Measurements from ENCODE around the gene STRN4. TPM values are rescaled to one million over a fixed set of nuclear protein-coding genes. Genes with fewer than 3 reads are reported as not detected.
A peak's percentile ranks its signal among the peaks of the same experiment; 100 is the strongest.

The STRN4 gene
- total RNA-seq, 1 experiment from 2014 or later, result 143 TPM

DNA sequence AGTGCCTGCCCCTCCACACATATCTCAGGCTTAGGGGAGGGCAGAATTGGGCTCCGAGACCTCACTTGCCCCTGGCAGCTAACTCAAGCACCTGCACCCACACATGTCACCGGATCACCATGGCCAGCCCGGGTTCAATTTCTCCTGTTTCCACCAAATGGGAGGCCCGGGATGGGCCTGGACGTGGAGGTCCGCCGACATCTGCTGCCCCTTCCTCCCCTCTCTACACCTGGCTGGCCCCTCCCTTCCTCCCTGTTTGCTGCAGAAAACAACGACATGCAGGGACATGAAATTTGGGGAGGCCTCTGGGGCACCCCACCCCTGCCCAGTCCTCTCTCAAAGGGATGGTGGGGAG, 30.7 kb downstream of the STRN4 start:
- Mint-ChIP-seq H3K36me3 (ENCODE audit: insufficient read depth in 1 of 3, low read depth in 3 of 3) (peaks cover 3 to 18% (median 17%) of the 10 kb centered on the region in 3 experiments; a peak in 6 of 7 replicates), H3K27ac (peak overlapping the region in 1 of 3 experiments; percentile 58; a peak in 2 of 7 replicates), H3K4me1 (peaks cover 23 to 28% of the 10 kb centered on the region in 2 experiments), H3K27me3 (ENCODE audit: low read depth) (no peaks in the 10 kb centered on the region), H3K9me3 (no peaks in the 10 kb centered on the region), H3K4me3 (peak overlapping the region; percentile 91 to 97)
- Histone ChIP-seq H4K91ac (ENCODE audit: insufficient read length, low read depth, low read length) (no peak overlapping the region), H3K4me1 (ENCODE audit: insufficient read depth, low read length) (no peaks in the 10 kb centered on the region; the same call in 1 of the 2 replicates), H3T11ph (ENCODE audit: low read length) (no peak overlapping the region), H3K23ac (ENCODE audit: insufficient read length, low read depth, low read length) (no peak overlapping the region), H2BK15ac (ENCODE audit: low read depth, low read length) (no peak overlapping the region), H3K79me2 (ENCODE audit: insufficient read depth, low read length) (no peaks in the 10 kb centered on the region; the same call in 1 of the 2 replicates), H3K9ac (ENCODE audit: extremely low read depth, insufficient read length, low read length) (peak overlapping the region; percentile 42), H3K4ac (ENCODE audit: low read depth, low read length) (no peak overlapping the region), H2BK5ac (ENCODE audit: insufficient read length, low read length) (no peak overlapping the region), H3K56ac (ENCODE audit: insufficient read length, low read depth, low read length) (no peak overlapping the region), H3K27ac (ENCODE audit: insufficient read length, low read depth, low read length) (no peak overlapping the region), H2BK120ac (ENCODE audit: low read depth, low read length, poor library complexity, severe bottlenecking) (no peak overlapping the region), H4K8ac (replicated peaks; ENCODE audit: insufficient read length, low read depth, low read length) (no peak overlapping the region), H4K20me1 (ENCODE audit: control insufficient read depth, insufficient read depth, insufficient read length) (no peaks in the 10 kb centered on the region), H3K14ac (ENCODE audit: insufficient read depth, low read length) (no peak overlapping the region), H3K18ac (ENCODE audit: insufficient read length, low read depth, low read length) (no peak overlapping the region), H3K79me1 (ENCODE audit: insufficient read depth, low read depth, low read length, poor library complexity, severe bottlenecking) (peaks cover 3% of the 10 kb centered on the region), H3K9me3 (ENCODE audit: control insufficient read depth, low read depth, low read length) (no peaks in the 10 kb centered on the region), H2BK20ac (ENCODE audit: low read depth, low read length, poor library complexity, severe bottlenecking) (no peak overlapping the region), H2AK5ac (ENCODE audit: insufficient read length, low read length) (no peak overlapping the region), H3K23me2 (ENCODE audit: insufficient read length, low read depth, low read length, poor library complexity, severe bottlenecking) (peaks cover 15% of the 10 kb centered on the region), H4K5ac (ENCODE audit: insufficient read length, low read depth, low read length) (no peak overlapping the region), H2AFZ (ENCODE audit: low read length) (no peak overlapping the region), H3K4me2 (ENCODE audit: insufficient read depth, insufficient read length, low read length) (peak overlapping the region; percentile 86), H3K27me3 (ENCODE audit: insufficient read depth, low read length) (no peaks in the 10 kb centered on the region), H2BK12ac (ENCODE audit: insufficient read length, low read depth, low read length) (no peak overlapping the region)
- TF ChIP-seq, protein P1, sequence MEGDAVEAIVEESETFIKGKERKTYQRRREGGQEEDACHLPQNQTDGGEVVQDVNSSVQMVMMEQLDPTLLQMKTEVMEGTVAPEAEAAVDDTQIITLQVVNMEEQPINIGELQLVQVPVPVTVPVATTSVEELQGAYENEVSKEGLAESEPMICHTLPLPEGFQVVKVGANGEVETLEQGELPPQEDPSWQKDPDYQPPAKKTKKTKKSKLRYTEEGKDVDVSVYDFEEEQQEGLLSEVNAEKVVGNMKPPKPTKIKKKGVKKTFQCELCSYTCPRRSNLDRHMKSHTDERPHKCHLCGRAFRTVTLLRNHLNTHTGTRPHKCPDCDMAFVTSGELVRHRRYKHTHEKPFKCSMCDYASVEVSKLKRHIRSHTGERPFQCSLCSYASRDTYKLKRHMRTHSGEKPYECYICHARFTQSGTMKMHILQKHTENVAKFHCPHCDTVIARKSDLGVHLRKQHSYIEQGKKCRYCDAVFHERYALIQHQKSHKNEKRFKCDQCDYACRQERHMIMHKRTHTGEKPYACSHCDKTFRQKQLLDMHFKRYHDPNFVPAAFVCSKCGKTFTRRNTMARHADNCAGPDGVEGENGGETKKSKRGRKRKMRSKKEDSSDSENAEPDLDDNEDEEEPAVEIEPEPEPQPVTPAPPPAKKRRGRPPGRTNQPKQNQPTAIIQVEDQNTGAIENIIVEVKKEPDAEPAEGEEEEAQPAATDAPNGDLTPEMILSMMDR (conservative IDR thresholded peaks at IDR 0.05), result no peak
- no peak for DNase-seq
- no CpG with 5 or more reads among the region's 8 CpGs for WGBS (ENCODE audit: extremely low coverage, insufficient read length, low lambda C conversion rate)
